K562 (cell line): ENCODE data around the gene COX7A2. TPM values are rescaled to one million over a fixed set of nuclear protein-coding genes. Genes with fewer than 3 reads are reported as not detected.

Experiments used
- FOXK2 ChIP-seq, 2 experiments: fragments of 450-650 bp; IDR thresholded peaks in 1 of 2; conservative IDR thresholded peaks in 1 of 2; 2 replicates each; pipeline ENCODE4 v1.6.1; 2016; ENCODE audit warnings: low read depth in 2 of 2, mild to moderate bottlenecking in 1 of 2
- ZNF717 ChIP-seq: fragments of 250-450 bp; sonication (Bioruptor Pico); IDR thresholded peaks from 2 replicates; pipeline ENCODE4 v1.5.0; 2021
- polyA plus RNA-seq, 8 experiments: library from polyadenylated mRNA; depleted of rRNA in 4 of 8; stranded (reverse) in 5 of 8; unstranded in 3 of 8; fragments of >200 nt; fragmentation: Nextera tagmentation in 2 of 8; fragmentation: Illumina TruSeq in 1 of 8; extraction: Ambion mirVana in 2 of 8; extraction: Trizol in 1 of 8; gene quantifications; 2 replicates each; pipeline versions ENCODE4 v1.2.1 to v1.2.3, GENCODE V29; 2011 to 2014; ENCODE audit warnings: inconsistent platforms in 1 of 8, missing spikeins in 1 of 8
- total RNA-seq, 7 experiments: library from RNA; depleted of rRNA in 6 of 7; stranded (reverse); fragments of >200 nt in 6 of 7; fragmentation: Illumina TruSeq in 2 of 7; extraction: Trizol in 2 of 7; gene quantifications; 2 replicates each; pipeline versions ENCODE4 v1.2.1 to v1.2.3, GENCODE V29; 2011 to 2021; ENCODE audit warnings: low replicate concordance in 1 of 7
- TF ChIP-seq, protein P1 (sequence below), 3 experiments: fragments of 200-800 bp in 1 of 3; sonication (Bioruptor generic) in 1 of 3; sonication (generic) in 1 of 3; formaldehyde crosslinking in 1 of 3; IDR thresholded peaks; 2 replicates each; pipeline versions ENCODE4 v1.6.1 to v1.8.0; 2016 to 2022; ENCODE audit warnings: mild to moderate bottlenecking in 2 of 3, missing compliant biosample characterization in 2 of 3, missing genetic modification characterization in 2 of 3, missing genetic modification reagents in 1 of 3
- TF ChIP-seq, protein P2 (sequence below), 2 experiments: fragments of 450-650 bp; formaldehyde crosslinking in 1 of 2; IDR thresholded peaks; 2 replicates each; pipeline versions ENCODE4 v1.4.0 to v1.6.1; 2014 to 2020; ENCODE audit warnings: mild to moderate bottlenecking in 2 of 2, borderline replicate concordance in 1 of 2, low read depth in 1 of 2

Gene COX7A2
- total and polyA plus RNA-seq, 9 of the 15 experiments (the other 6 are each of a cell fraction or from before 2014, with no cell fraction given), result 234 to 2,216 (median 585) TPM

DNA sequence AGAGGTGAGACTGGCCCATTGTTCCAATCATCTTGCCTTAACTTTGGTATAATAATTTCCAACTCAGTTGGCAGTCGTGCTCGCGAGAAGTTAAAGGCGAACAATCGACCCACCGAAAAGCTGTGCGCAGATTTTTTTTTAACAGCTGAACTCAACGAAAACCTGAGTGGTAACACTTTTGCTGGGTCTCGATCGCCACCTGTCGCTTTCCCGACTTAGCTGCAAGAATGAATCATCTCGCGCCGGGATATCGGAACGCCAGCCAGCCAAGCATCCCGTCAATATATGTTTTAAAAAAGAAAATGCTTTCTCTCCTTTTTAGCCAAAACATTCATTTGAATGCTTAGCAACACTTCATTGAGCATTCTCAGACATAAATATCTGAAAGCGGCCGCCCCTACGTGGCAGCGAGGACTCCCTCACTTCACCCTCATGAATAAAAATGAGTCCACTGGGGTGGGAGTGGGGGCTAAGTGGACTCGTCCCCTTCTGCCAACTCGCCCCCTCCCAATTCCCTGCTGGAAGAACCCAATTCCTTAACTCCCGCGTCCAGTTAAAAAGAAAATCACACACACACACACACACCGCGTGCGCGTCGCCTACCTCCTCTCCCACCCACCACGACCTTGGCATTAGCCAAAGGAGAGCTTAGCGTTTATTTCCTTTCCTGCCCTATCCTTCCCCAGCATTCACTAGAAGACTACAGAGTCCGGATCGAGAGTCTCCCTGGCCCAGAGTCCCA lies 39.2 kb downstream of the COX7A2 start (continued):
- TF ChIP-seq, protein P1, sequence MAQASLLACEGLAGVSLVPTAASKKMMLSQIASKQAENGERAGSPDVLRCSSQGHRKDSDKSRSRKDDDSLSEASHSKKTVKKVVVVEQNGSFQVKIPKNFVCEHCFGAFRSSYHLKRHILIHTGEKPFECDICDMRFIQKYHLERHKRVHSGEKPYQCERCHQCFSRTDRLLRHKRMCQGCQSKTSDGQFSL (CRISPR knock-in tag; IDR thresholded peaks at IDR 0.05), result no peak
- TF ChIP-seq, protein P1 (tag; IDR thresholded peaks at IDR 0.05), result no peak
- TF ChIP-seq FOXK2 (conservative IDR thresholded peaks at IDR 0.05 in 1 of 2, IDR thresholded peaks at IDR 0.05 in 1 of 2; ENCODE audit: low read depth in 2 of 2), result no peak
- TF ChIP-seq, protein P2, sequence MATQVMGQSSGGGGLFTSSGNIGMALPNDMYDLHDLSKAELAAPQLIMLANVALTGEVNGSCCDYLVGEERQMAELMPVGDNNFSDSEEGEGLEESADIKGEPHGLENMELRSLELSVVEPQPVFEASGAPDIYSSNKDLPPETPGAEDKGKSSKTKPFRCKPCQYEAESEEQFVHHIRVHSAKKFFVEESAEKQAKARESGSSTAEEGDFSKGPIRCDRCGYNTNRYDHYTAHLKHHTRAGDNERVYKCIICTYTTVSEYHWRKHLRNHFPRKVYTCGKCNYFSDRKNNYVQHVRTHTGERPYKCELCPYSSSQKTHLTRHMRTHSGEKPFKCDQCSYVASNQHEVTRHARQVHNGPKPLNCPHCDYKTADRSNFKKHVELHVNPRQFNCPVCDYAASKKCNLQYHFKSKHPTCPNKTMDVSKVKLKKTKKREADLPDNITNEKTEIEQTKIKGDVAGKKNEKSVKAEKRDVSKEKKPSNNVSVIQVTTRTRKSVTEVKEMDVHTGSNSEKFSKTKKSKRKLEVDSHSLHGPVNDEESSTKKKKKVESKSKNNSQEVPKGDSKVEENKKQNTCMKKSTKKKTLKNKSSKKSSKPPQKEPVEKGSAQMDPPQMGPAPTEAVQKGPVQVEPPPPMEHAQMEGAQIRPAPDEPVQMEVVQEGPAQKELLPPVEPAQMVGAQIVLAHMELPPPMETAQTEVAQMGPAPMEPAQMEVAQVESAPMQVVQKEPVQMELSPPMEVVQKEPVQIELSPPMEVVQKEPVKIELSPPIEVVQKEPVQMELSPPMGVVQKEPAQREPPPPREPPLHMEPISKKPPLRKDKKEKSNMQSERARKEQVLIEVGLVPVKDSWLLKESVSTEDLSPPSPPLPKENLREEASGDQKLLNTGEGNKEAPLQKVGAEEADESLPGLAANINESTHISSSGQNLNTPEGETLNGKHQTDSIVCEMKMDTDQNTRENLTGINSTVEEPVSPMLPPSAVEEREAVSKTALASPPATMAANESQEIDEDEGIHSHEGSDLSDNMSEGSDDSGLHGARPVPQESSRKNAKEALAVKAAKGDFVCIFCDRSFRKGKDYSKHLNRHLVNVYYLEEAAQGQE (IDR thresholded peaks at IDR 0.05; ENCODE audit: borderline replicate concordance), result peak; percentile 56; the same call in 1 of the 2 replicates
- TF ChIP-seq, protein P2 (CRISPR knock-in tag; IDR thresholded peaks at IDR 0.05; ENCODE audit: low read depth), result no peak
- TF ChIP-seq ZNF717 (CRISPR knock-in tag), result no peak
